ENCODE results near the gene NFKBIE.
A peak's percentile ranks its signal among the peaks of the same experiment; 100 is the strongest.

Gene NFKBIE

GRCh38 chr6:44228836-44229235, 36.5 kb downstream of the NFKBIE start:
- Histone ChIP-seq H3K27me3 (ENCODE audit: control insufficient read depth in 5 of 5, insufficient read depth in 4 of 5, low read length in 5 of 5) (no peaks in the 10 kb centered on the region), H3K9me3 (ENCODE audit: control insufficient read depth in 5 of 5, low read length in 5 of 5) (no peaks in the 10 kb centered on the region), H3K36me3 (ENCODE audit: control insufficient read depth in 5 of 5, insufficient read depth in 5 of 5, low read length in 5 of 5) (peaks cover 0 to 64% (median 52%) of the 10 kb centered on the region in 5 donors), H3K4me3 (ENCODE audit: low read depth in 1 of 5, low read length in 5 of 5) (peak overlapping the region in 1 of 5 donors; percentile 16), H3K4me1 (ENCODE audit: control insufficient read depth in 5 of 5, insufficient read depth in 5 of 5, low read length in 5 of 5) (peaks cover 26 to 96% (median 90%) of the 10 kb centered on the region in 5 donors), H3K9ac (ENCODE audit: low read length in 5 of 5) (peak overlapping the region in 1 of 5 donors; percentile 6), H3K27ac (ENCODE audit: low read depth, low read length) (peak overlapping the region; percentile 99)

- H3K9ac ChIP-seq (ENCODE audit: low read length in 5 of 5), result peak overlapping the region in 1 of 5 donors; percentile 53
- no peak overlapping the region for H3K4me3 ChIP-seq (ENCODE audit: low read depth in 1 of 5, low read length in 5 of 5)
- no peaks in the 10 kb centered on the region for H3K9me3 ChIP-seq (ENCODE audit: control insufficient read depth in 5 of 5, low read length in 5 of 5)
- H3K4me1 ChIP-seq (ENCODE audit: control insufficient read depth in 5 of 5, insufficient read depth in 5 of 5, low read length in 5 of 5), result peaks cover 23 to 95% (median 89%) of the 10 kb centered on the region in 5 donors
- H3K27me3 ChIP-seq (ENCODE audit: control insufficient read depth in 5 of 5, insufficient read depth in 4 of 5, low read length in 5 of 5), result no peaks in the 10 kb centered on the region
- peaks cover 0 to 61% (median 52%) of the 10 kb centered on the region in 5 donors for H3K36me3 ChIP-seq (ENCODE audit: control insufficient read depth in 5 of 5, insufficient read depth in 5 of 5, low read length in 5 of 5)
- peak overlapping the region; percentile 99 for H3K27ac ChIP-seq (ENCODE audit: low read depth, low read length)
These were observed 36.9 kb downstream of the NFKBIE start for GRCh38 chr6:44228433-44228832.

- H3K27me3 ChIP-seq (ENCODE audit: control insufficient read depth in 5 of 5, insufficient read depth in 4 of 5, low read length in 5 of 5), result no peaks in the 10 kb centered on the region
- H3K9me3 ChIP-seq (ENCODE audit: control insufficient read depth in 5 of 5, low read length in 5 of 5), result no peaks in the 10 kb centered on the region
- H3K4me3 ChIP-seq (ENCODE audit: low read depth in 1 of 5, low read length in 5 of 5), result no peak overlapping the region
- H3K4me1 ChIP-seq (ENCODE audit: control insufficient read depth in 5 of 5, insufficient read depth in 5 of 5, low read length in 5 of 5), result peaks cover 23 to 92% (median 86%) of the 10 kb centered on the region in 5 donors
- peak overlapping the region; percentile 99 for H3K27ac ChIP-seq (ENCODE audit: low read depth, low read length)
- peak overlapping the region in 1 of 5 donors; percentile 20 for H3K9ac ChIP-seq (ENCODE audit: low read length in 5 of 5)
- peaks cover 0 to 57% (median 48%) of the 10 kb centered on the region in 5 donors for H3K36me3 ChIP-seq (ENCODE audit: control insufficient read depth in 5 of 5, insufficient read depth in 5 of 5, low read length in 5 of 5)
These were observed 37.3 kb downstream of the NFKBIE start for GRCh38 chr6:44228031-44228430.

GRCh38 chr6:44227148-44227793, 38.1 kb downstream of the NFKBIE start:
- no peaks in the 10 kb centered on the region for H3K27me3 ChIP-seq (ENCODE audit: control insufficient read depth in 5 of 5, insufficient read depth in 4 of 5, low read length in 5 of 5)

GRCh38 chr6:44226368-44227147, 38.8 kb downstream of the NFKBIE start:
- Histone ChIP-seq H3K36me3 (ENCODE audit: control insufficient read depth in 5 of 5, insufficient read depth in 5 of 5, low read length in 5 of 5) (peaks cover 0 to 42% (median 33%) of the 10 kb centered on the region in 5 donors), H3K9me3 (ENCODE audit: control insufficient read depth in 5 of 5, low read length in 5 of 5) (no peaks in the 10 kb centered on the region), H3K27ac (ENCODE audit: low read depth, low read length) (peak overlapping the region; percentile 99), H3K4me3 (ENCODE audit: low read depth in 1 of 5, low read length in 5 of 5) (peak overlapping the region in 3 of 5 donors; percentile 14 to 62 (median 23)), H3K27me3 (ENCODE audit: control insufficient read depth in 5 of 5, insufficient read depth in 4 of 5, low read length in 5 of 5) (no peaks in the 10 kb centered on the region), H3K9ac (ENCODE audit: low read length in 5 of 5) (peak overlapping the region; percentile 47 to 66 (median 57)), H3K4me1 (ENCODE audit: control insufficient read depth in 5 of 5, insufficient read depth in 5 of 5, low read length in 5 of 5) (peaks cover 24 to 91% (median 88%) of the 10 kb centered on the region in 5 donors)

More at GRCh38 chr6:44227148-44227793, 38.1 kb downstream of the NFKBIE start:
- peak overlapping the region in 3 of 5 donors; percentile 22 to 65 (median 55) for H3K9ac ChIP-seq (ENCODE audit: low read length in 5 of 5)
- peak overlapping the region in 1 of 5 donors; percentile 31 for H3K4me3 ChIP-seq (ENCODE audit: low read depth in 1 of 5, low read length in 5 of 5)
- peak overlapping the region; percentile 99 for H3K27ac ChIP-seq (ENCODE audit: low read depth, low read length)
- peaks cover 0 to 49% (median 40%) of the 10 kb centered on the region in 5 donors for H3K36me3 ChIP-seq (ENCODE audit: control insufficient read depth in 5 of 5, insufficient read depth in 5 of 5, low read length in 5 of 5)
- H3K4me1 ChIP-seq (ENCODE audit: control insufficient read depth in 5 of 5, insufficient read depth in 5 of 5, low read length in 5 of 5), result peaks cover 21 to 92% (median 86%) of the 10 kb centered on the region in 5 donors
- no peaks in the 10 kb centered on the region for H3K9me3 ChIP-seq (ENCODE audit: control insufficient read depth in 5 of 5, low read length in 5 of 5)

- Histone ChIP-seq H3K27me3 (ENCODE audit: control insufficient read depth in 5 of 5, insufficient read depth in 4 of 5, low read length in 5 of 5) (no peaks in the 10 kb centered on the region), H3K4me1 (ENCODE audit: control insufficient read depth in 5 of 5, insufficient read depth in 5 of 5, low read length in 5 of 5) (peaks cover 29 to 95% (median 92%) of the 10 kb centered on the region in 5 donors), H3K9ac (ENCODE audit: low read length in 5 of 5) (peak overlapping the region; percentile 44 to 66 (median 57)), H3K4me3 (ENCODE audit: low read depth in 1 of 5, low read length in 5 of 5) (peak overlapping the region in 2 of 5 donors; percentile 23 to 62), H3K36me3 (ENCODE audit: control insufficient read depth in 5 of 5, insufficient read depth in 5 of 5, low read length in 5 of 5) (peaks cover 0 to 34% (median 26%) of the 10 kb centered on the region in 5 donors), H3K27ac (ENCODE audit: low read depth, low read length) (peak overlapping the region; percentile 99), H3K9me3 (ENCODE audit: control insufficient read depth in 5 of 5, low read length in 5 of 5) (no peaks in the 10 kb centered on the region)
These were observed 39.6 kb downstream of the NFKBIE start for GRCh38 chr6:44225579-44226325.

- Histone ChIP-seq H3K9ac (ENCODE audit: low read length in 5 of 5) (peak overlapping the region; percentile 40 to 69 (median 58)), H3K9me3 (ENCODE audit: control insufficient read depth in 5 of 5, low read length in 5 of 5) (no peaks in the 10 kb centered on the region), H3K27ac (ENCODE audit: low read depth, low read length) (peak overlapping the region; percentile 99), H3K27me3 (ENCODE audit: control insufficient read depth in 5 of 5, insufficient read depth in 4 of 5, low read length in 5 of 5) (no peaks in the 10 kb centered on the region), H3K4me3 (ENCODE audit: low read depth in 1 of 5, low read length in 5 of 5) (peak overlapping the region in 3 of 5 donors; percentile 23 to 86 (median 78)), H3K36me3 (ENCODE audit: control insufficient read depth in 5 of 5, insufficient read depth in 5 of 5, low read length in 5 of 5) (peaks cover 0 to 26% (median 18%) of the 10 kb centered on the region in 5 donors), H3K4me1 (ENCODE audit: control insufficient read depth in 5 of 5, insufficient read depth in 5 of 5, low read length in 5 of 5) (peaks cover 29 to 95% (median 90%) of the 10 kb centered on the region in 5 donors)
These were observed 40.4 kb downstream of the NFKBIE start for GRCh38 chr6:44224965-44225305.

- Histone ChIP-seq H3K9me3 (ENCODE audit: control insufficient read depth in 5 of 5, low read length in 5 of 5) (no peaks in the 10 kb centered on the region), H3K27me3 (ENCODE audit: control insufficient read depth in 5 of 5, insufficient read depth in 4 of 5, low read length in 5 of 5) (no peaks in the 10 kb centered on the region), H3K27ac (ENCODE audit: low read depth, low read length) (peak overlapping the region; percentile 99), H3K4me1 (ENCODE audit: control insufficient read depth in 5 of 5, insufficient read depth in 5 of 5, low read length in 5 of 5) (peaks cover 29 to 94% (median 86%) of the 10 kb centered on the region in 5 donors), H3K4me3 (ENCODE audit: low read depth in 1 of 5, low read length in 5 of 5) (peak overlapping the region; percentile 64 to 86 (median 75)), H3K9ac (ENCODE audit: low read length in 5 of 5) (peak overlapping the region; percentile 40 to 69 (median 58)), H3K36me3 (ENCODE audit: control insufficient read depth in 5 of 5, insufficient read depth in 5 of 5, low read length in 5 of 5) (peaks cover 0 to 20% (median 12%) of the 10 kb centered on the region in 5 donors)
These were observed 41.1 kb downstream of the NFKBIE start for GRCh38 chr6:44224029-44224964.

Measured in subcutaneous abdominal adipose tissue (tissue), 5 donors.